GM12878 (cell line): ENCODE data around the gene ZPBP. TPM values are rescaled to one million over a fixed set of nuclear protein-coding genes. Genes with fewer than 3 reads are reported as not detected.

Experiments used
- ATAC-seq: fragments of 200-7000 bp; cut with Tn5 transposase; 3 replicates; pipeline ENCODE4 v1.9.1; 2020; ENCODE audit warnings: mild to moderate bottlenecking, moderate library complexity
- BruUV-seq: library from RNA; stranded (reverse); fragments of 400-500 nt; replicated peaks from 2 replicates; lab custom pipeline; 2021; lab: Mats Ljungman, UMichigan
- CTCF ChIA-PET: fragments of 300-600 bp; sonication (Branson Sonifier 250); formaldehyde crosslinking; extraction: SDS; loops from one replicate; lab custom pipeline; 2021; ENCODE audit warnings: inconsistent platforms; lab: Yijun Ruan, JAX
- POLR2A ChIA-PET: fragments of 350-600 bp; formaldehyde crosslinking; extraction: SDS; loops from one replicate; lab custom pipeline; 2021; ENCODE audit warnings: inconsistent platforms; lab: Charles Lee
- RAD21 ChIA-PET: fragments of 300-600 bp; sonication (Branson Sonifier 250); formaldehyde crosslinking; loops from one replicate; lab custom pipeline; 2023; ENCODE audit warnings: antibody characterized with exemption; ENCODE audit not compliant: unreplicated experiment; lab: Charles Lee
- SMC1A ChIA-PET: fragments of 300-600 bp; sonication (Branson Sonifier 250); formaldehyde crosslinking; loops from one replicate; lab custom pipeline; 2023; ENCODE audit not compliant: unreplicated experiment, uncharacterized antibody; lab: Charles Lee
- DNase-seq: peaks from one replicate; pipeline ENCODE4 v3.0.0-alpha.2; 2011; ENCODE audit warnings: low read depth, low spot score
- FAIRE-seq: peaks from 3 replicates; lab custom pipeline; 2011; peaks lifted over from hg19 to GRCh38; lab: Jason Lieb, UNC
- H2AFZ ChIP-seq: 2 replicates; pipeline ENCODE4 v1.6.0; 2011; ENCODE audit warnings: low read depth, low read length, control low read depth; ENCODE audit not compliant: control insufficient read depth
- H3K27ac ChIP-seq: 2 replicates; pipeline ENCODE4 v1.5.1; 2011; ENCODE audit warnings: control low read depth; ENCODE audit not compliant: control insufficient read depth, insufficient read depth
- H3K27me3 ChIP-seq, 2 experiments: replicated peaks in 1 of 2; 2 replicates each; pipeline versions ENCODE4 v1.6.0 to v1.6.1; 2011; ENCODE audit warnings: low read length in 1 of 2; ENCODE audit not compliant: control insufficient read depth in 2 of 2, insufficient read depth in 2 of 2
- H3K36me3 ChIP-seq, 2 experiments: 2 replicates each; pipeline ENCODE4 v1.5.1; 2011; ENCODE audit warnings: low read length in 1 of 2; ENCODE audit not compliant: control insufficient read depth in 2 of 2, insufficient read depth in 2 of 2
- H3K4me1 ChIP-seq: 2 replicates; pipeline ENCODE4 v1.6.1; 2011; ENCODE audit warnings: mild to moderate bottlenecking, low read length, moderate library complexity, mixed read lengths; ENCODE audit not compliant: control insufficient read depth, insufficient read depth
- H3K4me2 ChIP-seq: 2 replicates; pipeline ENCODE4 v1.6.0; 2011; ENCODE audit warnings: control low read depth; ENCODE audit not compliant: control insufficient read depth, insufficient read depth
- H3K4me3 ChIP-seq: fragments of 200-600 bp; sonication (generic); 2 replicates; pipeline ENCODE4 v1.5.1; 2016
- H3K79me2 ChIP-seq: 2 replicates; pipeline ENCODE4 v1.6.0; 2011; ENCODE audit warnings: low read length; ENCODE audit not compliant: control insufficient read depth, insufficient read depth
- H3K9ac ChIP-seq: 2 replicates; pipeline ENCODE4 v1.8.0; 2011; ENCODE audit warnings: low read length, control low read depth, mixed read lengths; ENCODE audit not compliant: control insufficient read depth, insufficient read depth
- H3K9me3 ChIP-seq: replicated peaks from 3 replicates; pipeline ENCODE4 v1.5.1; 2011; ENCODE audit warnings: mild to moderate bottlenecking, low read length; ENCODE audit not compliant: control insufficient read depth, insufficient read depth
- H4K20me1 ChIP-seq: 2 replicates; pipeline ENCODE4 v1.6.0; 2011; ENCODE audit not compliant: control insufficient read depth, insufficient read depth
- ATF7 ChIP-seq: fragments of 450-650 bp; IDR thresholded peaks from 2 replicates; pipeline ENCODE4 v1.6.1; 2016; ENCODE audit warnings: low read depth, mild to moderate bottlenecking
- CEBPZ ChIP-seq: fragments of 150-350 bp; IDR thresholded peaks from 2 replicates; pipeline ENCODE4 v1.6.1; 2016; ENCODE audit warnings: low read depth, low read length
- CTCF ChIP-seq, 3 experiments: IDR thresholded peaks in 2 of 3; conservative IDR thresholded peaks in 1 of 3; 2 replicates each; pipeline ENCODE4 v1.5.1; 2011; ENCODE audit warnings: low read depth in 3 of 3, low read length in 3 of 3, mild to moderate bottlenecking in 3 of 3, control low read depth in 2 of 3, moderate library complexity in 2 of 3, inconsistent platforms in 1 of 3, mixed read lengths in 1 of 3; ENCODE audit not compliant: control insufficient read depth in 2 of 3, insufficient read depth in 1 of 3; ENCODE audit errors: extremely low read depth in 1 of 3
- HDAC6 ChIP-seq: fragments of 200-600 bp; sonication (generic); IDR thresholded peaks from one replicate; pipeline ENCODE4 v1.8.0; 2017; ENCODE audit warnings: antibody characterized with exemption; ENCODE audit not compliant: unreplicated experiment
- NFYA ChIP-seq: IDR thresholded peaks from 2 replicates; pipeline ENCODE4 v1.6.1; 2011; ENCODE audit warnings: low read depth, mild to moderate bottlenecking, low read length, improper control_type of control experiment, borderline replicate concordance
- NFYB ChIP-seq: IDR thresholded peaks from 2 replicates; pipeline ENCODE4 v1.6.1; 2011; ENCODE audit warnings: low read depth, mild to moderate bottlenecking, low read length, improper control_type of control experiment, moderate library complexity; ENCODE audit not compliant: insufficient read depth
- RB1 ChIP-seq: fragments of 450-650 bp; formaldehyde crosslinking; IDR thresholded peaks from 2 replicates; pipeline ENCODE4 v1.6.1; 2017; ENCODE audit warnings: mild to moderate bottlenecking, borderline replicate concordance
- SMAD5 ChIP-seq: IDR thresholded peaks from 2 replicates; pipeline ENCODE4 v1.6.1; 2016; ENCODE audit warnings: antibody characterized with exemption, low read depth
- SP1 ChIP-seq: IDR thresholded peaks from one replicate; pipeline ENCODE4 v1.6.1; 2011; ENCODE audit warnings: low read depth, low read length
- SUPT20H ChIP-seq: IDR thresholded peaks from 2 replicates; pipeline ENCODE4 v1.6.1; 2011; ENCODE audit warnings: low read depth, mild to moderate bottlenecking, low read length, moderate library complexity, borderline replicate concordance; ENCODE audit not compliant: control insufficient read depth
- ZNF687 ChIP-seq: fragments of 450-650 bp; IDR thresholded peaks from 2 replicates; pipeline ENCODE4 v1.6.1; 2017; ENCODE audit warnings: mild to moderate bottlenecking, moderate library complexity
- ZZZ3 ChIP-seq: IDR thresholded peaks from 2 replicates; pipeline ENCODE4 v1.6.1; 2011; ENCODE audit warnings: low read depth; ENCODE audit not compliant: control insufficient read depth, insufficient read length
- WGBS: methylation state at CpG from one replicate; pipeline ENCODE4 v1.1.6; 2016; ENCODE audit warnings: low lambda C conversion rate; ENCODE audit not compliant: insufficient replicate concordance, insufficient coverage; ENCODE audit errors: missing lambda C conversion rate; 5-methylcytosine and 5-hydroxymethylcytosine counted together
- in situ Hi-C: fragments of 300-500 bp; cut with MboI; formaldehyde crosslinking; loops from 9 replicates; pipeline ENCODE4 v1.14.3; 2018; ENCODE audit warnings: mixed read lengths
- intact Hi-C: fragments of 100-400 bp; cut with micrococcal nuclease; formaldehyde crosslinking; loops from one replicate; pipeline ENCODE4 v1.14.2; 2022; ENCODE audit not compliant: unreplicated experiment
- polyA plus RNA-seq, 11 experiments: library from polyadenylated mRNA; depleted of rRNA in 4 of 11; unstranded in 6 of 11; stranded (reverse) in 5 of 11; fragments of >200 nt; fragmentation: Nextera tagmentation in 4 of 11; fragmentation: Illumina TruSeq in 1 of 11; extraction: Ambion mirVana in 4 of 11; extraction: Trizol in 1 of 11; gene quantifications; 1 replicate in 1 of 11; 2 replicates in 10 of 11; pipeline versions ENCODE4 v1.2.1 to v1.2.3, GENCODE V29; 2011 to 2016; ENCODE audit warnings: inconsistent platforms in 2 of 11, missing spikeins in 2 of 11, low read depth in 1 of 11
- total RNA-seq, 4 experiments: library from RNA; depleted of rRNA in 3 of 4; stranded (reverse); fragments of >200 nt in 3 of 4; fragmentation: Illumina TruSeq in 1 of 4; extraction: Trizol in 1 of 4; gene quantifications; 2 replicates each; pipeline versions ENCODE4 v1.2.1 to v1.2.3, GENCODE V29; 2013 to 2021

The ZPBP gene
- total and polyA plus RNA-seq, 10 of the 15 experiments (the other 5 are each of a cell fraction or from before 2014, with no cell fraction given), result not detected

GRCh38 chr7:49974035-49974434 lies 119.0 kb downstream of the ZPBP start (continued):
- no peak for TF ChIP-seq CEBPZ
- no peak for TF ChIP-seq SUPT20H

GRCh38 chr7:49937608-49938007 lies 155.4 kb downstream of the ZPBP start:
- no peak overlapping the region for H3K4me2 ChIP-seq
- ChIA-PET SMC1A (no interaction called here), RAD21 (no interaction called here), POLR2A (no interaction called here), CTCF (no interaction called here)
- FAIRE-seq, result no peak
- no peaks in the 10 kb centered on the region for H3K36me3 ChIP-seq
- H2AFZ ChIP-seq, result no peak overlapping the region
- no peaks in the 10 kb centered on the region for H4K20me1 ChIP-seq
- no TSS peak for BruUV-seq
- H3K27me3 ChIP-seq, result no peaks in the 10 kb centered on the region
- WGBS, result 22% methylated on average over 2 of the region's 2 CpGs
- H3K27ac ChIP-seq, result no peak overlapping the region
- H3K4me1 ChIP-seq, result no peaks in the 10 kb centered on the region
- no peak for DNase-seq
- in situ Hi-C loops, result no loop called here
- intact Hi-C loops, result no loop called here
- no peak overlapping the region for H3K4me3 ChIP-seq
- H3K9ac ChIP-seq, result no peak overlapping the region
- no peaks in the 10 kb centered on the region for H3K9me3 ChIP-seq
- no peak for ATAC-seq
- no peaks in the 10 kb centered on the region for H3K79me2 ChIP-seq
- TF ChIP-seq SMAD5 (no peak), RB1 (no peak), SP1 (no peak), ATF7 (no peak), NFYA (no peak), CTCF (IDR thresholded peaks at IDR 0.05 in 2 of 3, conservative IDR thresholded peaks at IDR 0.05 in 1 of 3; ENCODE audit: control insufficient read depth in 2 of 3, extremely low read depth in 1 of 3, insufficient read depth in 1 of 3, low read depth in 3 of 3, low read length in 3 of 3) (no peak), NFYB (no peak), ZZZ3 (no peak), ZNF687 (no peak), HDAC6 (no peak)
